Spleen (tissue), 7 donors: ENCODE results near the gene CYP20A1.

Experiments used
- CTCF ChIP-seq, 11 experiments: fragments of 200-600 bp in 7 of 11; fragments of 450-650 bp in 4 of 11; sonication (generic) in 4 of 11; IDR thresholded peaks in 8 of 11; conservative IDR thresholded peaks in 3 of 11; 1 replicate in 7 of 11; 2 replicates in 4 of 11; pipeline versions ENCODE4 v1.4.0 to v1.8.0; 2016 to 2021; ENCODE audit warnings: antibody characterized with exemption in 11 of 11, inconsistent platforms in 4 of 11, mild to moderate bottlenecking in 1 of 11
- POLR2A ChIP-seq, 3 donors: fragments of 450-650 bp; IDR thresholded peaks; one replicate each; pipeline ENCODE4 v1.5.1; 2017; ENCODE audit warnings: antibody characterized with exemption in 3 of 3, mild to moderate bottlenecking in 1 of 3
- POLR2AphosphoS5 ChIP-seq, 3 donors: sonication (generic); formaldehyde crosslinking; IDR thresholded peaks; one replicate each; pipeline ENCODE4 v1.5.1; 2017; ENCODE audit warnings: antibody characterized with exemption in 3 of 3
- donor health status: DM: no; HTN: no; CAD: no; lungs with moderate emphysema.
- donor health status: DM: no; HTN: no; CAD: no.
- donor health status: DM: no; HTN: no; CAD: no.

- TF ChIP-seq CTCF (IDR thresholded peaks at IDR 0.05 in 8 of 11, conservative IDR thresholded peaks at IDR 0.05 in 3 of 11): no peak
- no peak for TF ChIP-seq POLR2AphosphoS5 (IDR thresholded peaks at IDR 0.05)
- no peak for TF ChIP-seq POLR2A (IDR thresholded peaks at IDR 0.05)
Observed at GRCh38 chr2:203347375-203347774, 108.6 kb downstream of the CYP20A1 start.
